PFSK-1 (cell line): ENCODE data around the gene TVP23A.

Experiments
- FOXP2 ChIP-seq: optimal IDR thresholded peaks from 2 replicates; pipeline ENCODE3; 2011; ENCODE audit warnings: borderline replicate concordance, control low read depth, inconsistent platforms; ENCODE audit not compliant: insufficient read depth; ENCODE audit errors: extremely low read length, extremely low read depth
- POLR2AphosphoS5 ChIP-seq: IDR thresholded peaks from 2 replicates; pipeline ENCODE4 v1.6.1; 2012; ENCODE audit warnings: low read depth, mild to moderate bottlenecking, control low read depth, low read length, moderate library complexity
- SIN3A ChIP-seq: IDR thresholded peaks from 2 replicates; pipeline ENCODE4 v1.6.1; 2012; ENCODE audit warnings: mild to moderate bottlenecking, low read length, moderate library complexity, borderline replicate concordance; ENCODE audit not compliant: insufficient read depth
- TAF1 ChIP-seq: IDR thresholded peaks from 2 replicates; pipeline ENCODE4 v1.6.1; 2012; ENCODE audit warnings: low read length, control low read depth, borderline replicate concordance; ENCODE audit not compliant: insufficient read depth
- TF ChIP-seq, protein P1 (sequence below), 2 experiments: IDR thresholded peaks; 2 replicates each; pipeline versions ENCODE4 v1.6.1 to v1.8.0; 2011 to 2012; ENCODE audit warnings: low read depth in 2 of 2, low read length in 2 of 2, control low read depth in 1 of 2, inconsistent platforms in 1 of 2, mild to moderate bottlenecking in 1 of 2, moderate library complexity in 1 of 2; ENCODE audit not compliant: insufficient read depth in 1 of 2

Gene TVP23A

GRCh38 chr16:10852286-10852685, 33.7 kb upstream of the TVP23A start:
- TF ChIP-seq TAF1 (no peak), SIN3A (no peak), POLR2AphosphoS5 (no peak), FOXP2 (no peak)
- TF ChIP-seq, protein P1, sequence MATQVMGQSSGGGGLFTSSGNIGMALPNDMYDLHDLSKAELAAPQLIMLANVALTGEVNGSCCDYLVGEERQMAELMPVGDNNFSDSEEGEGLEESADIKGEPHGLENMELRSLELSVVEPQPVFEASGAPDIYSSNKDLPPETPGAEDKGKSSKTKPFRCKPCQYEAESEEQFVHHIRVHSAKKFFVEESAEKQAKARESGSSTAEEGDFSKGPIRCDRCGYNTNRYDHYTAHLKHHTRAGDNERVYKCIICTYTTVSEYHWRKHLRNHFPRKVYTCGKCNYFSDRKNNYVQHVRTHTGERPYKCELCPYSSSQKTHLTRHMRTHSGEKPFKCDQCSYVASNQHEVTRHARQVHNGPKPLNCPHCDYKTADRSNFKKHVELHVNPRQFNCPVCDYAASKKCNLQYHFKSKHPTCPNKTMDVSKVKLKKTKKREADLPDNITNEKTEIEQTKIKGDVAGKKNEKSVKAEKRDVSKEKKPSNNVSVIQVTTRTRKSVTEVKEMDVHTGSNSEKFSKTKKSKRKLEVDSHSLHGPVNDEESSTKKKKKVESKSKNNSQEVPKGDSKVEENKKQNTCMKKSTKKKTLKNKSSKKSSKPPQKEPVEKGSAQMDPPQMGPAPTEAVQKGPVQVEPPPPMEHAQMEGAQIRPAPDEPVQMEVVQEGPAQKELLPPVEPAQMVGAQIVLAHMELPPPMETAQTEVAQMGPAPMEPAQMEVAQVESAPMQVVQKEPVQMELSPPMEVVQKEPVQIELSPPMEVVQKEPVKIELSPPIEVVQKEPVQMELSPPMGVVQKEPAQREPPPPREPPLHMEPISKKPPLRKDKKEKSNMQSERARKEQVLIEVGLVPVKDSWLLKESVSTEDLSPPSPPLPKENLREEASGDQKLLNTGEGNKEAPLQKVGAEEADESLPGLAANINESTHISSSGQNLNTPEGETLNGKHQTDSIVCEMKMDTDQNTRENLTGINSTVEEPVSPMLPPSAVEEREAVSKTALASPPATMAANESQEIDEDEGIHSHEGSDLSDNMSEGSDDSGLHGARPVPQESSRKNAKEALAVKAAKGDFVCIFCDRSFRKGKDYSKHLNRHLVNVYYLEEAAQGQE (IDR thresholded peaks at IDR 0.05; ENCODE audit: insufficient read depth in 1 of 2, low read depth in 2 of 2, low read length in 2 of 2), result no peak

DNA sequence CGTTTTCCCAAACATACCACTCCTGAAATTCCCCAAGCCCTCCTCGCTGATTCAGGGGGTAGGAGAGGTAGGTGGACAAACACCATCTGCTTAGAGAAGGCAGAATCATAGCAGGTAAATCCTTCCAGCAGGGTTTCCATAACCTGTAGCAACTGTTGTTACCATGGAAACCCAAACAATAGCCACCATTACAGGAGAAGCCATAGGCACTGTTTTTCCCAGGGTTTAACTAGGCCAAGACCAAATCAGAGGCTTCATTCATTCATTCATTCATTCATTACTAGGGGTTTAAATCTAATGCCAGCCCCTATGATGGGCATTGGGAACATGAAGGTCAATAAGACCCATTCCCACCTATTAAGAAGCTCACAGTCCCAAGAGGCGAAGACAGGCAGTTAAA, 32.9 kb upstream of the TVP23A start:
- no peak for TF ChIP-seq FOXP2
- no peak for TF ChIP-seq TAF1
- TF ChIP-seq, protein P1 (IDR thresholded peaks at IDR 0.05; ENCODE audit: insufficient read depth in 1 of 2, low read depth in 2 of 2, low read length in 2 of 2), result no peak
- TF ChIP-seq SIN3A, result no peak
- no peak for TF ChIP-seq POLR2AphosphoS5

DNA sequence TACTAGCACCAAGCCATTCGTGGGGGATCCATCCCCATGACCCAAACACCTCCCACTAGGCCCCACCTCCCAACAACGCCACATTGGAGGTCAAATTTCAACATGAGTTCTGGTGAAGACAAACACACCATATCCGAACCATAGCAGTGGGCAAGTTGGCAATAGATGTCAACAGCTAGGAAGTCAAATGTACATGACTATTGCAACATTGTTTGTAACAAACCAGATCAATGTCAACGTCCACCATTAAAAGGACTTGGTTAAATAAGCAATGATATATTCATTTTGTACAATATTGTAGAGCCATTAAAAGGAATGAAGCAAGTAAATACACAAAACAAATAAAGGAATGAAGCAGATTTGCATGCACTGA, 31.9 kb upstream of the TVP23A start:
- TF ChIP-seq SIN3A (no peak), POLR2AphosphoS5 (no peak), TAF1 (no peak), FOXP2 (no peak)
- TF ChIP-seq, protein P1 (IDR thresholded peaks at IDR 0.05; ENCODE audit: insufficient read depth in 1 of 2, low read depth in 2 of 2, low read length in 2 of 2), result no peak

- TF ChIP-seq TAF1 (no peak), FOXP2 (no peak), POLR2AphosphoS5 (no peak), SIN3A (no peak)
- TF ChIP-seq, protein P1 (IDR thresholded peaks at IDR 0.05; ENCODE audit: insufficient read depth in 1 of 2, low read depth in 2 of 2, low read length in 2 of 2), result no peak
These were observed 31.3 kb upstream of the TVP23A start for GRCh38 chr16:10849736-10850477.
